BLaER1 treated with 17β-estradiol and CSF1 and Interleukin-3, amounts not matched to agents 10 nM and 100 nM (cell line): ENCODE measurements around the gene HRH2.
"Not testable (repeated sequence)": the region's sequence is repeated elsewhere in the genome, so short reads cannot be mapped to it uniquely, and the experiment has no call there.

Source experiments
- H3K27ac ChIP-seq, 11 experiments: shearing (Covaris generic); formaldehyde crosslinking; 2 replicates each; pipeline ENCODE4 v1.8.1; 2022
- H3K27me3 ChIP-seq, 11 experiments: shearing (Covaris generic); formaldehyde crosslinking; 2 replicates each; pipeline ENCODE4 v1.8.1; 2022
- H3K36me3 ChIP-seq, 11 experiments: shearing (Covaris generic); formaldehyde crosslinking; 2 replicates each; pipeline ENCODE4 v1.8.1; 2022
- H3K4me1 ChIP-seq, 10 experiments: shearing (Covaris generic); formaldehyde crosslinking; 2 replicates each; pipeline ENCODE4 v1.8.1; 2022
- H3K4me2 ChIP-seq, 11 experiments: shearing (Covaris generic); formaldehyde crosslinking; 2 replicates each; pipeline ENCODE4 v1.8.1; 2022
- H3K4me3 ChIP-seq, 10 experiments: shearing (Covaris generic); formaldehyde crosslinking; 2 replicates each; pipeline ENCODE4 v1.8.1; 2022
- H3K9ac ChIP-seq, 11 experiments: shearing (Covaris generic); formaldehyde crosslinking; 2 replicates each; pipeline ENCODE4 v1.8.1; 2022
- H3K9me3 ChIP-seq, 11 experiments: shearing (Covaris generic); formaldehyde crosslinking; replicated peaks in 1 of 11; 2 replicates each; pipeline ENCODE4 v1.8.1; 2022
- H4K20me1 ChIP-seq, 11 experiments: shearing (Covaris generic); formaldehyde crosslinking; 2 replicates each; pipeline ENCODE4 v1.8.1; 2022
- Cebpa-rat ChIP-seq, 11 experiments: shearing (Covaris generic); IDR thresholded peaks; 2 replicates each; pipeline ENCODE4 v1.8.1; 2022

The HRH2 gene

GRCh38 chr5:175746851-175747250, 89.0 kb downstream of the HRH2 start:
- Histone ChIP-seq H3K27ac (peak overlapping the region in 6 of 11 experiments; percentile 9 to 36 (median 24); a peak in 8 of 22 replicates), H3K27me3 (peaks cover 0 to 16% (median 6%) of the 10 kb centered on the region in 11 experiments; a peak in 14 of 22 replicates), H3K4me3 (no peak overlapping the region), H3K9ac (no peak overlapping the region), H3K4me1 (peaks cover 32 to 75% (median 55%) of the 10 kb centered on the region in 10 experiments), H3K4me2 (peak overlapping the region; percentile 45 to 76 (median 65)), H4K20me1 (peaks cover 0 to 5% (median 0%) of the 10 kb centered on the region in 11 experiments; a peak in 2 of 22 replicates), H3K36me3 (no peaks in the 10 kb centered on the region), H3K9me3 (peaks cover 11 to 44% (median 36%) of the 10 kb centered on the region in 11 experiments)
- TF ChIP-seq Cebpa-rat (IDR thresholded peaks at IDR 0.05) = no peak

GRCh38 chr5:175747539-175748060, 89.7 kb downstream of the HRH2 start:
- Histone ChIP-seq H3K36me3 (no peaks in the 10 kb centered on the region), H3K4me2 (peak overlapping the region; percentile 45 to 76 (median 65); a peak in 21 of 22 replicates), H3K27ac (peak overlapping the region in 5 of 11 experiments; percentile 19 to 36 (median 27); a peak in 4 of 22 replicates), H3K9me3 (peaks cover 10 to 41% (median 36%) of the 10 kb centered on the region in 11 experiments), H3K4me1 (peaks cover 24 to 73% (median 48%) of the 10 kb centered on the region in 10 experiments), H3K9ac (no peak overlapping the region), H3K4me3 (no peak overlapping the region), H3K27me3 (peaks cover 0 to 9% (median 4%) of the 10 kb centered on the region in 11 experiments; a peak in 7 of 22 replicates), H4K20me1 (no peaks in the 10 kb centered on the region)
- no peak for TF ChIP-seq Cebpa-rat (IDR thresholded peaks at IDR 0.05)

- Histone ChIP-seq H3K9ac (no peak overlapping the region), H3K4me3 (no peak overlapping the region), H3K9me3 (peaks cover 0 to 31% (median 25%) of the 10 kb centered on the region in 11 experiments; a peak in 21 of 22 replicates), H4K20me1 (no peaks in the 10 kb centered on the region), H3K36me3 (no peaks in the 10 kb centered on the region), H3K4me2 (peak overlapping the region in 2 of 11 experiments; percentile 2 to 87; a peak in 1 of 22 replicates), H3K27ac (no peak overlapping the region), H3K4me1 (peaks cover 26 to 70% (median 41%) of the 10 kb centered on the region in 10 experiments), H3K27me3 (peaks cover 0 to 9% (median 0%) of the 10 kb centered on the region in 11 experiments; a peak in 3 of 22 replicates)
- no peak for TF ChIP-seq Cebpa-rat (IDR thresholded peaks at IDR 0.05)
Observed at GRCh38 chr5:175748650-175749049, 90.8 kb downstream of the HRH2 start.

- H3K4me3 ChIP-seq = no peak overlapping the region
- peaks cover 30 to 69% (median 43%) of the 10 kb centered on the region in 10 experiments for H3K4me1 ChIP-seq
- no peak overlapping the region for H3K9ac ChIP-seq
- H3K36me3 ChIP-seq = no peaks in the 10 kb centered on the region
- peak overlapping the region in 9 of 11 experiments; percentile 53 to 87 (median 78); a peak in 16 of 22 replicates for H3K4me2 ChIP-seq
- no peak overlapping the region for H3K27ac ChIP-seq
- no peaks in the 10 kb centered on the region for H4K20me1 ChIP-seq
- H3K9me3 ChIP-seq = peaks cover 0 to 21% (median 16%) of the 10 kb centered on the region in 11 experiments; a peak in 18 of 22 replicates
- peaks cover 0 to 5% (median 0%) of the 10 kb centered on the region in 11 experiments; a peak in 2 of 22 replicates for H3K27me3 ChIP-seq
- no peak for TF ChIP-seq Cebpa-rat (IDR thresholded peaks at IDR 0.05)
Observed at GRCh38 chr5:175749591-175749990, 91.7 kb downstream of the HRH2 start.

GRCh38 chr5:175750511-175750931, 92.7 kb downstream of the HRH2 start:
- Histone ChIP-seq H3K9ac (peak overlapping the region in 1 of 11 experiments; percentile 22; a peak in 1 of 22 replicates), H3K4me2 (peak overlapping the region; percentile 34 to 87 (median 78)), H3K27me3 (peaks cover 0 to under 1% (median 0%) of the 10 kb centered on the region in 11 experiments; a peak in 2 of 22 replicates), H3K36me3 (no peaks in the 10 kb centered on the region), H3K4me1 (peaks cover 36 to 69% (median 44%) of the 10 kb centered on the region in 10 experiments), H3K27ac (peak overlapping the region in 1 of 11 experiments; percentile 23; a peak in 1 of 22 replicates), H3K4me3 (peak overlapping the region in 1 of 10 experiments; percentile 3; a peak in 1 of 20 replicates), H4K20me1 (no peaks in the 10 kb centered on the region), H3K9me3 (peaks cover under 1 to 14% (median 7%) of the 10 kb centered on the region in 11 experiments; a peak in 16 of 22 replicates)
- no peak for TF ChIP-seq Cebpa-rat (IDR thresholded peaks at IDR 0.05)

GRCh38 chr5:175751369-175751768, 93.5 kb downstream of the HRH2 start:
- Histone ChIP-seq H3K27me3 (no peaks in the 10 kb centered on the region; a peak in 1 of 22 replicates), H4K20me1 (no peaks in the 10 kb centered on the region), H3K4me1 (peaks cover 33 to 64% (median 41%) of the 10 kb centered on the region in 10 experiments), H3K9me3 (peaks cover 0 to 20% (median under 1%) of the 10 kb centered on the region in 11 experiments; a peak in 5 of 22 replicates), H3K4me2 (peak overlapping the region in 4 of 11 experiments; percentile 19 to 27 (median 21); a peak in 6 of 22 replicates), H3K27ac (no peak overlapping the region), H3K9ac (no peak overlapping the region), H3K36me3 (no peaks in the 10 kb centered on the region), H3K4me3 (no peak overlapping the region)
- TF ChIP-seq Cebpa-rat (IDR thresholded peaks at IDR 0.05) = no peak

- peak overlapping the region in 6 of 11 experiments; percentile 4 to 18 (median 8); a peak in 3 of 22 replicates for H3K4me2 ChIP-seq
Observed at GRCh38 chr5:175752826-175753535, 95.1 kb downstream of the HRH2 start.

GRCh38 chr5:175753536-175754402, 95.9 kb downstream of the HRH2 start:
- Histone ChIP-seq H3K4me1 (peaks cover 16 to 43% (median 25%) of the 10 kb centered on the region in 10 experiments), H3K9ac (no peak overlapping the region), H3K4me2 (peak overlapping the region in 6 of 11 experiments; percentile 4 to 18 (median 8); a peak in 2 of 22 replicates), H4K20me1 (no peaks in the 10 kb centered on the region), H3K9me3 (peaks cover 0 to 39% (median 3%) of the 10 kb centered on the region in 11 experiments; a peak in 7 of 22 replicates), H3K27me3 (no peaks in the 10 kb centered on the region), H3K4me3 (no peak overlapping the region), H3K27ac (no peak overlapping the region), H3K36me3 (no peaks in the 10 kb centered on the region)
- TF ChIP-seq Cebpa-rat (IDR thresholded peaks at IDR 0.05) = no peak

More at GRCh38 chr5:175752826-175753535, 95.1 kb downstream of the HRH2 start:
- Histone ChIP-seq H3K9ac (no peak overlapping the region), H4K20me1 (no peaks in the 10 kb centered on the region), H3K36me3 (no peaks in the 10 kb centered on the region), H3K4me3 (no peak overlapping the region), H3K27me3 (no peaks in the 10 kb centered on the region; a peak in 1 of 22 replicates), H3K9me3 (peaks cover 0 to 31% (median 3%) of the 10 kb centered on the region in 11 experiments; a peak in 7 of 22 replicates), H3K27ac (no peak overlapping the region), H3K4me1 (peaks cover 17 to 48% (median 27%) of the 10 kb centered on the region in 10 experiments)
- no peak for TF ChIP-seq Cebpa-rat (IDR thresholded peaks at IDR 0.05)

- not testable (repeated sequence) for H3K27me3 ChIP-seq, H4K20me1 ChIP-seq, H3K4me3 ChIP-seq, H3K4me2 ChIP-seq, H3K36me3 ChIP-seq, H3K9ac ChIP-seq
- peaks cover 29 to 86% (median 34%) of the 10 kb centered on the region in 11 experiments for H3K9me3 ChIP-seq
- H3K4me1 ChIP-seq = peaks cover 0 to 23% (median 0%) of the 10 kb centered on the region in 10 experiments; a peak in 7 of 20 replicates
- H3K27ac ChIP-seq = peak overlapping the region in 3 of 11 experiments; percentile 45 to 51 (median 49); a peak in 8 of 22 replicates
Observed at GRCh38 chr5:175759991-175760390, 102.1 kb downstream of the HRH2 start.
